Measurements from ENCODE around the gene MKRN1. TPM values are rescaled to one million over a fixed set of nuclear protein-coding genes. Genes with fewer than 3 reads are reported as not detected.
"Not testable (repeated sequence)": the region's sequence is repeated elsewhere in the genome, so short reads cannot be mapped to it uniquely, and the experiment has no call there.

The MKRN1 gene
- total RNA-seq, 1 experiment from 2014 or later = 121 TPM

- TF ChIP-seq, protein P1, sequence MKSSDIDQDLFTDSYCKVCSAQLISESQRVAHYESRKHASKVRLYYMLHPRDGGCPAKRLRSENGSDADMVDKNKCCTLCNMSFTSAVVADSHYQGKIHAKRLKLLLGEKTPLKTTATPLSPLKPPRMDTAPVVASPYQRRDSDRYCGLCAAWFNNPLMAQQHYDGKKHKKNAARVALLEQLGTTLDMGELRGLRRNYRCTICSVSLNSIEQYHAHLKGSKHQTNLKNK (CRISPR knock-in tag; IDR thresholded peaks at IDR 0.05) = no peak
- no peak for TF ChIP-seq RELA (CRISPR knock-in tag; IDR thresholded peaks at IDR 0.05; ENCODE audit: borderline replicate concordance)
- TF ChIP-seq ATF3 (CRISPR knock-in tag; conservative IDR thresholded peaks at IDR 0.05) = no peak
- TF ChIP-seq SMAD3 (CRISPR knock-in tag; IDR thresholded peaks at IDR 0.05; ENCODE audit: borderline replicate concordance) = no peak
- TF ChIP-seq SP1 (CRISPR knock-in tag; conservative IDR thresholded peaks at IDR 0.05) = no peak
- TF ChIP-seq JUN (CRISPR knock-in tag; IDR thresholded peaks at IDR 0.05) = no peak
- TF ChIP-seq OVOL2 (CRISPR knock-in tag; IDR thresholded peaks at IDR 0.05; ENCODE audit: borderline replicate concordance) = no peak
- no peak for TF ChIP-seq ETV6 (CRISPR knock-in tag; IDR thresholded peaks at IDR 0.05)
- no peak for TF ChIP-seq ZNF317 (CRISPR knock-in tag; IDR thresholded peaks at IDR 0.05; ENCODE audit: borderline replicate concordance, low read depth)
- TF ChIP-seq CTCF (IDR thresholded peaks at IDR 0.05) = no peak
Measured at GRCh38 chr7:140423501-140423900, 55.8 kb downstream of the MKRN1 start (continued).

GRCh38 chr7:140421521-140421920 lies 57.8 kb downstream of the MKRN1 start:
- ChIA-PET CTCF (no interaction called here), POLR2A (interaction anchor here (0.6 kb wide), 1 partner anchor 1393 kb away, joined by 4 read pairs; no protein-coding TSS in a partner anchor)
- H3K9me3 Mint-ChIP-seq = no peaks in the 10 kb centered on the region
- H3K27ac Mint-ChIP-seq = no peak overlapping the region
- H3K36me3 Mint-ChIP-seq = peaks cover 6% of the 10 kb centered on the region
- no peaks in the 10 kb centered on the region for H3K4me1 Mint-ChIP-seq
- no peak overlapping the region for H3K4me3 Mint-ChIP-seq
- no peak for ATAC-seq
- TF ChIP-seq ZNF121 (CRISPR knock-in tag; IDR thresholded peaks at IDR 0.05) = peak; percentile 66; the same call in 1 of the 2 replicates
- TF ChIP-seq, protein P1 (CRISPR knock-in tag; IDR thresholded peaks at IDR 0.05) = no peak
- no peak for DNase-seq (ENCODE audit: low spot score)
- no peaks in the 10 kb centered on the region for H3K27me3 Mint-ChIP-seq (ENCODE audit: low read depth)

DNA sequence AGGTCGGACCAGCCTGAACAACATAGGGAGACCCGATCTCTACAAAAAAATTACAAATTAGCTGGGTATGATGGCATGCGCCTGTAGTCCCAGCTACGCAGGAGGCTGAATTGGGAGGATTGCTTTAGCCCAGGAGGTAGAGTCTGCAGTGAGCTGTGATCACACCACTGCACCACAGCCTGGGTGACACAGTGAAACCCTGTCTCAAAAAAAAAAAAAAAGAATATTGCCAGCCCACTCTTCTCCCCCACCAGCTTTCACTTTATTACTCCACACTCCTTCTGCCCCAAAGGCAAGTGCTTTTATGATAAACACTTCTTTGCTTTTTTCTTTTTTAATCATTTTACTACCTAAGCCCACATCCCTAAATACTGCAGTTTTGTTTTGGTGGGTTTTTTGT lies 60.7 kb downstream of the MKRN1 start:
- DNase-seq (ENCODE audit: low spot score) (no peak), ATAC-seq (no peak)
- H3K9me3 Mint-ChIP-seq = no peaks in the 10 kb centered on the region
- H3K4me1 Mint-ChIP-seq = no peaks in the 10 kb centered on the region
- POLR2A ChIA-PET = no interaction called here
- CTCF ChIA-PET = interaction anchor here (0.6 to 1.8 kb wide), 2 partner anchors 12 to 25 kb away, joined by 3 to 11 read pairs; no protein-coding TSS in a partner anchor
- H3K4me3 Mint-ChIP-seq = no peak overlapping the region
- TF ChIP-seq E2F5 (CRISPR knock-in tag; IDR thresholded peaks at IDR 0.05) = no peak
- TF ChIP-seq NFE2L1 (CRISPR knock-in tag; IDR thresholded peaks at IDR 0.05) = no peak
- TF ChIP-seq USF2 (CRISPR knock-in tag; IDR thresholded peaks at IDR 0.05) = no peak
- TF ChIP-seq, protein P2, sequence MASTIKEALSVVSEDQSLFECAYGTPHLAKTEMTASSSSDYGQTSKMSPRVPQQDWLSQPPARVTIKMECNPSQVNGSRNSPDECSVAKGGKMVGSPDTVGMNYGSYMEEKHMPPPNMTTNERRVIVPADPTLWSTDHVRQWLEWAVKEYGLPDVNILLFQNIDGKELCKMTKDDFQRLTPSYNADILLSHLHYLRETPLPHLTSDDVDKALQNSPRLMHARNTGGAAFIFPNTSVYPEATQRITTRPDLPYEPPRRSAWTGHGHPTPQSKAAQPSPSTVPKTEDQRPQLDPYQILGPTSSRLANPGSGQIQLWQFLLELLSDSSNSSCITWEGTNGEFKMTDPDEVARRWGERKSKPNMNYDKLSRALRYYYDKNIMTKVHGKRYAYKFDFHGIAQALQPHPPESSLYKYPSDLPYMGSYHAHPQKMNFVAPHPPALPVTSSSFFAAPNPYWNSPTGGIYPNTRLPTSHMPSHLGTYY (CRISPR knock-in tag; IDR thresholded peaks at IDR 0.05) = no peak
- TF ChIP-seq ATF1 (CRISPR knock-in tag; IDR thresholded peaks at IDR 0.05) = no peak
- TF ChIP-seq ZSCAN18 (CRISPR knock-in tag; IDR thresholded peaks at IDR 0.05) = no peak
- TF ChIP-seq MAX (CRISPR knock-in tag; IDR thresholded peaks at IDR 0.05) = no peak
- TF ChIP-seq ZNF219 (CRISPR knock-in tag; IDR thresholded peaks at IDR 0.05; ENCODE audit: borderline replicate concordance) = no peak
- TF ChIP-seq PRRX2 (CRISPR knock-in tag; IDR thresholded peaks at IDR 0.05) = no peak
- no peak overlapping the region for H3K27ac Mint-ChIP-seq
- no peaks in the 10 kb centered on the region for H3K27me3 Mint-ChIP-seq (ENCODE audit: low read depth)
- peaks cover 10% of the 10 kb centered on the region for H3K36me3 Mint-ChIP-seq

GRCh38 chr7:140418156-140418472 lies 61.2 kb downstream of the MKRN1 start:
- CTCF ChIA-PET = interaction anchor here (0.6 to 1.8 kb wide), 2 partner anchors 11 to 26 kb away, joined by 3 to 11 read pairs; no protein-coding TSS in a partner anchor

More at GRCh38 chr7:140418156-140418472, 61.2 kb downstream of the MKRN1 start:
- POLR2A ChIA-PET; H3K4me3 Mint-ChIP-seq; H3K27ac Mint-ChIP-seq; H3K4me1 Mint-ChIP-seq; ATAC-seq; H3K9me3 Mint-ChIP-seq; H3K27me3 Mint-ChIP-seq (ENCODE audit: low read depth); DNase-seq (ENCODE audit: low spot score): not testable (repeated sequence)
- peaks cover 13% of the 10 kb centered on the region for H3K36me3 Mint-ChIP-seq
